ENCODE measurements around the gene FANCC.
A peak's percentile ranks its signal among the peaks of the same experiment; 100 is the strongest.
"Not testable (repeated sequence)": the region's sequence is repeated elsewhere in the genome, so short reads cannot be mapped to it uniquely, and the experiment has no call there.

FANCC gene

DNA sequence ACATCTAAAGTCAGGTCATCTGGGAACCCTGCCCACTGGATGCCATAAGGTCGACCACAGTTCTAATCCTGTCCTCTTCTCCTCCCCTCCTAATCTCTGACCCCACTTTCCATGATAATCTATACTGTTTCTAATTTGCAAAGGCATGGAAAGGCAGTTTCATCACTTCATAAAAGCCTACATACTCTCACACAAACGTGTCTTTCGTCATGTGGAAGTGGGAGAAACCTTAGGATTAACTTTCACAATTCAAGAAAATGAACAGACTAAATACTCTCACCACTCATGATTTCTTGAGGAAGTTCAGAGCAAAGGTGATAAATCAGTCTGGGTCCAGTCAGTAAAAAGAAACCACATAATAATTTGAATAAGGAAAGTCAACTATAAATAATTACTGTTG lies 5.5 kb downstream of the FANCC start:
- Histone ChIP-seq H3K4me2 (no peak overlapping the region), H3K4me1 (peaks cover 20% of the 10 kb centered on the region), H3K27me3 (0 out of 2 replicates have a peak, but pooled peaks cover 5% of the 10 kb centered on the region), H3K27ac (no peak overlapping the region), H3K9ac (no peak overlapping the region), H3K4me3 (no peak overlapping the region), H3K36me3 (no peaks in the 10 kb centered on the region), H3K9me3 (peaks cover 13% of the 10 kb centered on the region; the same call in 1 of the 2 replicates), H4K20me1 (no peaks in the 10 kb centered on the region)
- no peak for TF ChIP-seq Cebpa-rat (IDR thresholded peaks at IDR 0.05)

DNA sequence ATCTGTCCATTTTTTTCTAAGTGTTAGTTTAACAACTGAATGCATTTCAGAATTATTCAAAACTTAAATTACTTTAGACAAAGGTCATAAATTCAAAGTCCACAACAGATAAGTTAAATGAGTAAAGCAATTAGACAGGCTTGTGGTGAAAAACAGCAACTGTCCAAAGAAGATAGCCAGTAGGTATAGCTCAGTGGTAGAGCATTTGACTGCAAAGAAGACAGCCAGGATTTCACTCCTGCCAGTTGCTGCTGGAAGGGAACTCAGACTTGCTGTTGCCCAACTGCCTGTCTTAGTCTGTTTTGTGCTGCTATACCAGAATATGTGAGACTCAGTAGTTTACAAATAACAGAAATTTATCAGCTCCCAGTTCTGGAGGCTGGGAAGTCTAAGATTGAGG lies 10.0 kb downstream of the FANCC start:
- H3K27ac ChIP-seq: no peak overlapping the region
- peaks cover 10% of the 10 kb centered on the region for H3K4me1 ChIP-seq
- TF ChIP-seq Cebpa-rat (IDR thresholded peaks at IDR 0.05): no peak
- no peak overlapping the region for H3K4me3 ChIP-seq
- H3K4me2 ChIP-seq: no peak overlapping the region
- no peak overlapping the region for H3K9ac ChIP-seq
- H4K20me1 ChIP-seq: no peaks in the 10 kb centered on the region
- peaks cover 8% of the 10 kb centered on the region; the same call in 1 of the 2 replicates for H3K9me3 ChIP-seq
- H3K27me3 ChIP-seq: no peaks in the 10 kb centered on the region
- no peaks in the 10 kb centered on the region for H3K36me3 ChIP-seq

GRCh38 chr9:95306819-95307218 lies 10.7 kb downstream of the FANCC start:
- Histone ChIP-seq H4K20me1 (no peaks in the 10 kb centered on the region), H3K4me2 (peak overlapping the region; percentile 43; the same call in 1 of the 2 replicates), H3K27ac (no peak overlapping the region), H3K27me3 (no peaks in the 10 kb centered on the region), H3K4me3 (no peak overlapping the region), H3K9ac (no peak overlapping the region), H3K9me3 (peaks cover 8% of the 10 kb centered on the region; the same call in 1 of the 2 replicates), H3K4me1 (peaks cover 10% of the 10 kb centered on the region), H3K36me3 (no peaks in the 10 kb centered on the region)
- TF ChIP-seq Cebpa-rat (IDR thresholded peaks at IDR 0.05): no peak

DNA sequence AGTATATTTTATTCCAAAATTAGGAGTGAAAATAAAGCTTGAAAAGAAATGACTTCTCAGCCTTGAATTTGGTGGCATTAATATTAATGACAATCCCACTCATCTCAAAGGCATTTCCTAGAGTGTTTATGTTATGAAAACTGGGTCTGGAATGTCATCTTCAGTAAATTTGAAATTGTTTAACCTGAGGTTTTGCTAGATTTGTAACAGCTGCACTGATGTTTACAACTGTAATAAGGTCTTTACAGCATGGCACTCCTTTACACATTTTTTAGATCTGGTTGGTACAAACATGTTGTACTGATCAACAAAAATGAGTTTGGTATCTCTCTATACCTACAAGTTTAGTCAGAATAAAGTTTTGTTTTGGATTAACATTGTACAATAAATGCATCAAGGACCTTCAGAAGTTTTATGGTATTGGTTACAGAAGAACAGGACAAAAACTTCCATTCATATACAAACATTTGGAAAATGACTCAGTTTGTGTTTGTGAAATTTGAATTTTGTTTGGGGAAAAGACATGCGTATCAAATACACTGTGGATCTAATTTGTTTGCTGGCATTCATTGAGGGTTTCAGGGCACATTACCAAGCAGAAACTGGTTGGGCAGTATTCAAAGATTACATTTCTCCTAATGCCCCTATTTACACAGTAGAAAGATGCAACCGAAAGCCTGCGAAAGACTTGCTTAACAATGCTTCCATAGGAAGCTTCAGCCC lies 11.6 kb downstream of the FANCC start:
- Histone ChIP-seq H3K4me2 (0 out of 2 replicates have a peak overlapping the region, but pooled peaks have one; percentile 43), H3K9ac (no peak overlapping the region), H3K4me1 (peaks cover 18% of the 10 kb centered on the region), H3K36me3 (no peaks in the 10 kb centered on the region), H3K27ac (no peak overlapping the region), H3K4me3 (no peak overlapping the region), H4K20me1 (no peaks in the 10 kb centered on the region), H3K9me3 (peaks cover 8% of the 10 kb centered on the region; the same call in 1 of the 2 replicates), H3K27me3 (no peaks in the 10 kb centered on the region)
- TF ChIP-seq Cebpa-rat (IDR thresholded peaks at IDR 0.05): no peak

DNA sequence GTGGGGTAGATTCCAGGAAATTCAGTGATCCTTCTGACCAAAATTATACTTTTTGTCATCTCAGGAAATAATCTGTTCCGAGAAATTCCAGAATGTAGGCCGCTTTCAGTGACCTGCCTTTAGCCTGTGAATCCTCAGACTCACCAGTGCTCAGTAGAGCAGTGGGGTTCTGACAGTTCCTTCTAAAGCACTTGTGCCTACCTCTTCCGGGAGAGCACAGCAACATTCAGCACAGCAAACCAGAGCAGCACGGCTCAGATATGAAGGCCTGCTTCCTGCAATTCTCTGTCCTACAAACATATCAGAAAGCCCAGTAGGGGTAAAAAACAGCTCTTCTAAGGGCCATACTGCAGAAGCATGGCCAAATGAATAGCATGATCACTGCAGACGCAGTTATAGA lies 15.0 kb downstream of the FANCC start:
- Histone ChIP-seq H3K9me3 (no peaks in the 10 kb centered on the region), H3K4me3 (no peak overlapping the region), H3K27ac (no peak overlapping the region), H3K4me2 (no peak overlapping the region), H3K27me3 (no peaks in the 10 kb centered on the region), H3K4me1 (peaks cover 25% of the 10 kb centered on the region), H3K36me3 (no peaks in the 10 kb centered on the region), H3K9ac (no peak overlapping the region), H4K20me1 (no peaks in the 10 kb centered on the region)
- TF ChIP-seq Cebpa-rat (IDR thresholded peaks at IDR 0.05): no peak

- no peak for TF ChIP-seq Cebpa-rat (IDR thresholded peaks at IDR 0.05)
- no peak overlapping the region for H3K4me2 ChIP-seq
- H4K20me1 ChIP-seq: no peaks in the 10 kb centered on the region
- H3K9ac ChIP-seq: no peak overlapping the region
- peaks cover 15% of the 10 kb centered on the region for H3K4me1 ChIP-seq
- no peaks in the 10 kb centered on the region for H3K27me3 ChIP-seq
- peaks cover 2% of the 10 kb centered on the region for H3K9me3 ChIP-seq
- H3K4me3 ChIP-seq: no peak overlapping the region
- peaks cover 6% of the 10 kb centered on the region; the same call in 1 of the 2 replicates for H3K36me3 ChIP-seq
- no peak overlapping the region for H3K27ac ChIP-seq
These were observed 19.7 kb downstream of the FANCC start for GRCh38 chr9:95297760-95298159.

DNA sequence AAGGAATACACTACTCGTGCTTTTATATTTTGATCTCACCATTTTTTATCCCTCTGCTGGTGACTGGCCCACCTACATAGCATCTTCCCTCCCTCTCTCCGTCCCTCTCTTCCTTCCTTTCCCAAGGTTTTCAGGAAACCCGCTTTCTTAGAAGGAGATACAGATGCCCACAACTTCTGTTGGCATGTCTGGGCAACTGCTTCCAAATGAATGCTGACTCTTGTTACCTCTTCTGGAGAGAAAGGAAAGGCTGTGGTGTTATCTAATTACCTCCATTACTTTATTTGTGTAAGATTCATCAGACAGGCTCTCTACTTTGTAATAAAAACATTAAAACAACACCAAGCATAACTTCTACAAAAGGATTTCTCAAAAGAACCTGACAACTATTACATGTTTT lies 20.2 kb downstream of the FANCC start:
- H3K4me2 ChIP-seq: no peak overlapping the region
- peaks cover 11% of the 10 kb centered on the region; the same call in 1 of the 2 replicates for H3K36me3 ChIP-seq
- H4K20me1 ChIP-seq: no peaks in the 10 kb centered on the region
- H3K4me3 ChIP-seq: no peak overlapping the region
- no peak for TF ChIP-seq Cebpa-rat (IDR thresholded peaks at IDR 0.05)
- peaks cover 15% of the 10 kb centered on the region for H3K4me1 ChIP-seq
- no peaks in the 10 kb centered on the region for H3K27me3 ChIP-seq
- H3K27ac ChIP-seq: no peak overlapping the region
- H3K9me3 ChIP-seq: peaks cover 6% of the 10 kb centered on the region
- H3K9ac ChIP-seq: no peak overlapping the region

DNA sequence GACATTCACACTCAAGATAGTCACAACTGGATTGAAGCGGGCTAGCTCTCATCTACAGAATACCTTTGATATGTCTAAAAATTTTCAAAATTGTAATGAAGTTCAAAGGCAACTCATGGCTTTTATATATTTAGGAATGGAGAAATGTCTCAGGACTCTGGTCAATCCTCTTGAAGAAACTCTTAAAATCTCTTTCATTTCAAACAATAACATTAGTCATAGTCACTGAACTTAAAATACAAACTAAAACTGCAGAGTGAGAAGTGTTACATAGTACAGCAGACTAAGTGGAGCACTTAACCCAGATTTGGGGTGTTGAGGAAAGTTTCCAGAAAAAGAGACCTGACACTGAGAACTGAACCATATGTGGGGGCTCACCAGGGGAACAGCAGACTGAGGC lies 20.7 kb downstream of the FANCC start:
- peaks cover 14% of the 10 kb centered on the region; the same call in 1 of the 2 replicates for H3K36me3 ChIP-seq
- H3K4me2 ChIP-seq: no peak overlapping the region
- no peak overlapping the region for H3K4me3 ChIP-seq
- peaks cover 12% of the 10 kb centered on the region for H3K9me3 ChIP-seq
- peaks cover 15% of the 10 kb centered on the region for H3K4me1 ChIP-seq
- no peak overlapping the region for H3K9ac ChIP-seq
- H4K20me1 ChIP-seq: no peaks in the 10 kb centered on the region
- TF ChIP-seq Cebpa-rat (IDR thresholded peaks at IDR 0.05): no peak
- H3K27ac ChIP-seq: no peak overlapping the region
- no peaks in the 10 kb centered on the region for H3K27me3 ChIP-seq

GRCh38 chr9:95293296-95293695 lies 24.2 kb downstream of the FANCC start:
- not testable (repeated sequence) for H3K4me3 ChIP-seq, H3K4me2 ChIP-seq, H3K27ac ChIP-seq, H4K20me1 ChIP-seq, H3K4me1 ChIP-seq, H3K27me3 ChIP-seq, H3K9ac ChIP-seq
- peaks cover 14% of the 10 kb centered on the region; the same call in 1 of the 2 replicates for H3K36me3 ChIP-seq
- H3K9me3 ChIP-seq: peaks cover 16% of the 10 kb centered on the region

DNA sequence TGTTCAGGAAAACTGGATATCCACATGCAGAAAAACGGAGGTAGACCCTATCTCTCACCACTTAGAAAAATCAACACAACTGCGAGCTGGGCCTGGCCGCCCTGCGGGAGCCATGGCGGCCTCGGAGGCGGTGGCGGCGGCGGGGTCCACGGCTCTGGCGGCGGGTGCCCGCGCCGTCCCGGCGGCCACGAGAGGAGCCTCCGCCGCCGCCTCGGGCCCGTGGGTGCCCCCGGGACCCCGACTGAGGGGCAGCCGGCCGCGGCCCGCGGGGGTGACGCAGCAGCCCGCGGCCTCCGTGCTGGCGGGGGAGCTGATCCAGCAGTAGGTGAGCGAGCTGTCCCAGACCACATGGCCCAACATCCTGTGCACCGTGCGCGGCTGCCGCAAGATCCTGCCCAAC lies 25.3 kb downstream of the FANCC start:
- TF ChIP-seq Cebpa-rat (IDR thresholded peaks at IDR 0.05): no peak
- peaks cover 14% of the 10 kb centered on the region; the same call in 1 of the 2 replicates for H3K36me3 ChIP-seq
- no peak overlapping the region for H3K9ac ChIP-seq
- H3K4me2 ChIP-seq: no peak overlapping the region
- no peaks in the 10 kb centered on the region for H4K20me1 ChIP-seq
- H3K4me3 ChIP-seq: no peak overlapping the region
- H3K27ac ChIP-seq: no peak overlapping the region
- H3K4me1 ChIP-seq: no peaks in the 10 kb centered on the region
- H3K9me3 ChIP-seq: peaks cover 16% of the 10 kb centered on the region
- no peaks in the 10 kb centered on the region for H3K27me3 ChIP-seq

Data from BLaER1 (cell line).